Pancreas (tissue), 10 donors: ENCODE measurements around the gene ADAMTSL1. TPM values are rescaled to one million over a fixed set of nuclear protein-coding genes. Genes with fewer than 3 reads are reported as not detected.

Experiments
- ATAC-seq, 4 donors: fragments of 200-7000 bp; cut with Tn5 transposase; one replicate each; pipeline versions ENCODE4 v1.8.0 to v1.9.1; 2020; ENCODE audit warnings: mild to moderate bottlenecking in 4 of 4, moderate library complexity in 4 of 4
- DNase-seq, 6 donors: peaks; one replicate each; pipeline ENCODE4 v3.0.0-alpha.2; 2020
- FAIRE-seq: peaks from 2 replicates; lab custom pipeline; 2012; peaks lifted over from hg19 to GRCh38; lab: Jason Lieb, UNC
- H3K27ac ChIP-seq, 4 donors: fragments of 200-600 bp; sonication (generic); 1 replicate in 3 of 4; 2 replicates in 1 of 4; pipeline versions ENCODE4 v1.5.0 to v1.8.0; 2020
- H3K27me3 ChIP-seq, 4 donors: fragments of 200-600 bp; one replicate each; pipeline ENCODE4 v1.8.0; 2021
- H3K36me3 ChIP-seq, 3 donors: fragments of 200-600 bp; sonication (generic) in 1 of 3; one replicate each; pipeline versions ENCODE4 v1.5.0 to v1.8.0; 2020 to 2021
- H3K4me1 ChIP-seq, 3 donors: fragments of 200-600 bp; one replicate each; pipeline ENCODE4 v1.8.0; 2021
- H3K4me3 ChIP-seq, 4 donors: fragments of 200-600 bp; sonication (generic) in 2 of 4; one replicate each; pipeline versions ENCODE4 v1.5.0 to v1.8.0; 2020 to 2021
- H3K9me3 ChIP-seq, 4 donors: fragments of 200-600 bp; one replicate each; pipeline ENCODE4 v1.8.0; 2021
- CTCF ChIP-seq, 4 donors: fragments of 200-600 bp; sonication (generic) in 3 of 4; IDR thresholded peaks; one replicate each; pipeline versions ENCODE4 v1.5.0 to v1.8.0; 2021; ENCODE audit warnings: antibody characterized with exemption in 4 of 4
- WGBS, 2 donors: extraction: QIAGEN DNeasy Blood & Tissue Kit; methylation state at CpG; one replicate each; pipeline ENCODE4 v1.1.7; 2013; 5-methylcytosine and 5-hydroxymethylcytosine counted together
- intact Hi-C, 3 donors: fragments of 100-400 bp; cut with DNase I; formaldehyde crosslinking; loops; one replicate each; pipeline versions ENCODE4 v1.11.1 to v1.14.2; 2022
- polyA plus RNA-seq, 2 donors: library from polyadenylated mRNA; stranded (reverse); fragments of 200-250 nt; gene quantifications; one replicate each; pipeline ENCODE4 v1.2.3, GENCODE V29; 2013
- total RNA-seq, 6 donors: library from RNA; stranded (reverse); fragmentation: NEBNext Ultra II Directional in 4 of 6; extraction: Animal tissue kit (Norgen Biotek cat#: 25700) in 4 of 6; gene quantifications; one replicate each; pipeline versions ENCODE4 v1.2.1 to v1.2.4, GENCODE V29; 2021 to 2023
- donor health status: healthy with polysubstance abuse.
- donor health status: DM: no; HTN: no; CAD: no; lungs with moderate emphysema.
- donor health status: DM: no; HTN: no; CAD: no.
- donor health status: control.
- donor health status: control.
- donor health status: Bipolar disorder and iron deficiency.
- donor health status: DM: yes; HTN: yes; CAD: no.
- donor health status: DM: no; HTN: no; CAD: no.
- donor health status: DM: no; HTN: no; CAD: no.
- donor health status: DM: yes; HTN: yes; CAD: no.

ADAMTSL1 gene
- total and polyA plus RNA-seq, 8 donors = 0.24 to 2.1 (median 0.67) TPM

DNA sequence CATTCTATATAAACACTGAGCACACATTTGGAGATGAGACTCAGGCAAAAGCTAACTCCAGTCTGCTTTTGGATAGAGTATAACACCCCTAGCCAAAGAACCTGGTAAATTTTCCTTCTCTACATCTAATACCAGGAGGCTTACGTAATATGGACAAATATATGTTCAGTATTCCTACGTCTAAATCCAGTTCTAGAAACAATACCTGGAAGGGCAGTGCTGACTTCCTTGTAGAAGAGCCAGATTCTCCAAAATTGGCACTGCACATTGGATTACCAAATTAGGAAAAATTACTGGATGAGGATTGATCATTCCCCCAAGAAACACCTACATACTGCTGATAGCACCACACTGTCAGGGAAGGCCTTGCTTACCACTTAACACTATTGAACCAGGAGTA, 311.7 kb downstream of the ADAMTSL1 start:
- Histone ChIP-seq H3K36me3 (no peaks in the 10 kb centered on the region), H3K27me3 (no peaks in the 10 kb centered on the region), H3K4me3 (no peak overlapping the region), H3K9me3 (no peaks in the 10 kb centered on the region), H3K4me1 (no peaks in the 10 kb centered on the region), H3K27ac (no peak overlapping the region)
- TF ChIP-seq CTCF (IDR thresholded peaks at IDR 0.05) = no peak
- intact Hi-C loops = no loop called here
- WGBS, 2 donors = 74% methylated on average over 2 of the region's 2 CpGs
- ATAC-seq (no peak), FAIRE-seq (no peak), DNase-seq (no peak)

DNA sequence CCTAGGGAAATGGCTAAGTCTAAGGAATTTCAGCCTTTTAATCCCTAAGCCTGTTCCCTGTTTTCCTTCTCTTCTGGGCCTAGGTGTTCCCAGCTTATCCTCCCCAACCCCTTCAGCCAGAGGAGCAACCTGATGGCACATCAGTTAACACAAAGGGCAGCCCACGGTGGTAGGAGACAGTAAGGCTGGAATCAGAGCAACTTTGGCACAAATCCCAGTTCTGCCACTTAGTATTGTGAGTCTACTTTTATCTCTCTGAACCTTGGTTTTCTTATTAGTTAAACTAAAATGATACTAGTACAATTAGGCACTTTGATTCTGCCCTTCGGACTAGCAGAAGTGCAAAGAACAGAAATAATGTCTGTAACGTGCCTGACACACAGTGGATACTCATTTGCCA, 312.2 kb downstream of the ADAMTSL1 start:
- H3K27ac ChIP-seq = peak overlapping the region in 1 of 4 donors; percentile 13
- no peaks in the 10 kb centered on the region for H3K36me3 ChIP-seq
- FAIRE-seq = no peak

GRCh38 chr9:18786911-18787650, 313.1 kb downstream of the ADAMTSL1 start:
- no peak for FAIRE-seq
- WGBS, 2 donors = 40 to 53% methylated on average over 2 of the region's 2 CpGs

More for the DNA sequence above, 312.2 kb downstream of the ADAMTSL1 start:
- Histone ChIP-seq H3K4me1 (no peaks in the 10 kb centered on the region), H3K4me3 (no peak overlapping the region), H3K27me3 (no peaks in the 10 kb centered on the region), H3K9me3 (no peaks in the 10 kb centered on the region)
- intact Hi-C loops = no loop called here
- TF ChIP-seq CTCF (IDR thresholded peaks at IDR 0.05) = no peak
- DNase-seq (no peak), ATAC-seq (no peak)
- 47 to 53% methylated on average over 3 of the region's 3 CpGs for WGBS, 2 donors

DNA sequence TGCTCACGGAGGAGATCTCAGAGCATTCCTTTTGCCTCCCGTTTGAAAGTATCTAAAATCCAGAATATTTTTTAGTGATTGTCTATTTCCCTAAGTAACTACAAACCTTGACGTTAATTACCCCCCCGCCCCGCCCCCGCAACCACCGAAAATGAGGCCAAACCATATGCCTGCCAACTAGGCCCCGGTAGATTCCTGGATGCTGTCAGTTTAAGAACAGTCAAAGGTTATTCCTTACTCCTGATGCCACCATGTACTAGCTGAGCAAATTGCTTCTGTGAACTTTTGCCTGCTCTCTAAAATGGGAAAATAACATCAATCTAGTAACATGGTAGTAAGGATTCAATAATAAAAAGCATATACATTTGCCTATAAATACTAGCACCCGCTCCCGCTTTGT, 314.3 kb downstream of the ADAMTSL1 start:
- FAIRE-seq (no peak), DNase-seq (no peak), ATAC-seq (no peak)
- Histone ChIP-seq H3K4me3 (no peak overlapping the region), H3K27ac (no peak overlapping the region), H3K36me3 (no peaks in the 10 kb centered on the region), H3K4me1 (no peaks in the 10 kb centered on the region), H3K9me3 (no peaks in the 10 kb centered on the region), H3K27me3 (no peaks in the 10 kb centered on the region)
- intact Hi-C loops = no loop called here
- TF ChIP-seq CTCF (IDR thresholded peaks at IDR 0.05) = no peak
- WGBS, 2 donors = 81 to 89% methylated on average over 10 of the region's 10 CpGs

More at GRCh38 chr9:18786911-18787650, 313.1 kb downstream of the ADAMTSL1 start:
- intact Hi-C loops = no loop called here
- no peak overlapping the region for H3K27ac ChIP-seq
- H3K27me3 ChIP-seq = no peaks in the 10 kb centered on the region
- peak in 2 of 4 donors; percentile 20 to 23 for ATAC-seq
- no peak for TF ChIP-seq CTCF (IDR thresholded peaks at IDR 0.05)
- no peaks in the 10 kb centered on the region for H3K4me1 ChIP-seq
- H3K9me3 ChIP-seq = no peaks in the 10 kb centered on the region
- no peak overlapping the region for H3K4me3 ChIP-seq
- DNase-seq = no peak
- H3K36me3 ChIP-seq = no peaks in the 10 kb centered on the region

GRCh38 chr9:18791074-18791473, 317.1 kb downstream of the ADAMTSL1 start:
- WGBS, 2 donors = 60 to 71% methylated on average over 5 of the region's 5 CpGs
- no peak for ATAC-seq
- Histone ChIP-seq H3K9me3 (no peaks in the 10 kb centered on the region), H3K27ac (no peak overlapping the region), H3K4me1 (no peaks in the 10 kb centered on the region), H3K27me3 (no peaks in the 10 kb centered on the region), H3K4me3 (no peak overlapping the region), H3K36me3 (no peaks in the 10 kb centered on the region)
- no peak for FAIRE-seq
- TF ChIP-seq CTCF (IDR thresholded peaks at IDR 0.05) = no peak
- intact Hi-C loops = no loop called here
- no peak for DNase-seq
